DND-41 (cell line): ENCODE measurements around the gene BOD1.

Experiments used
- EZH2 ChIP-seq: IDR thresholded peaks from 3 replicates; pipeline ENCODE4 v1.6.1; 2012; ENCODE audit warnings: borderline replicate concordance, low read depth, mild to moderate bottlenecking, moderate library complexity, low read length, inconsistent platforms; ENCODE audit not compliant: severe bottlenecking
- TF ChIP-seq, protein P1 (sequence below): IDR thresholded peaks from 2 replicates; pipeline ENCODE4 v1.5.1; 2012; ENCODE audit warnings: borderline replicate concordance, low read length, moderate library complexity, mild to moderate bottlenecking; ENCODE audit not compliant: poor library complexity, severe bottlenecking; ENCODE audit errors: extremely low read depth

DNA sequence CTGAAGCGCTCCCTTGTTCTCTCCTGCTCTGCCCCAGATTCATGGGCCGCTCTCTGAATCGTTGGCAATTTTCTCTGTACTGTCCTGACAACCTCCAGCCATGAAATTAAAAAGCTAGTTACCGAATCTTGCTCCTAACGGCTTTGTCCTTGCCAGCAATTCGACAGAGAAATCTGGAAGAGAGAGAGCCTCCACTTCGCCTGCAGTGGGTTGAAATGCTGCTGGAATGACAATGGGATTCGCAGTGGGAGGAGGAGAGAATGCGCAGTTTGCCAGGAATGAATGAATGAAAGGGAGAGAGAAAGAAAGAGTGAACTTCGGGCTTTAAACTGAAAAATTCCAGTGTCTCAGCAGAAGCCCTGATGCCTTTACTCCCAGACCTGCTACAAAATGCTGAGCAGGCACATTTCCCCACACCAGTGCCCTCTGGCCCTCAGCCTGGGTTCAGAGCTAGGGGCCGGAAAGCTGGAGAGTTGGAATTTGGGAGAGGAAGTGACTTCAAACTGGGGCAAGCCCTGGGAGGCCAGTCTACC, 11.5 kb upstream of the BOD1 start:
- TF ChIP-seq, protein P1, sequence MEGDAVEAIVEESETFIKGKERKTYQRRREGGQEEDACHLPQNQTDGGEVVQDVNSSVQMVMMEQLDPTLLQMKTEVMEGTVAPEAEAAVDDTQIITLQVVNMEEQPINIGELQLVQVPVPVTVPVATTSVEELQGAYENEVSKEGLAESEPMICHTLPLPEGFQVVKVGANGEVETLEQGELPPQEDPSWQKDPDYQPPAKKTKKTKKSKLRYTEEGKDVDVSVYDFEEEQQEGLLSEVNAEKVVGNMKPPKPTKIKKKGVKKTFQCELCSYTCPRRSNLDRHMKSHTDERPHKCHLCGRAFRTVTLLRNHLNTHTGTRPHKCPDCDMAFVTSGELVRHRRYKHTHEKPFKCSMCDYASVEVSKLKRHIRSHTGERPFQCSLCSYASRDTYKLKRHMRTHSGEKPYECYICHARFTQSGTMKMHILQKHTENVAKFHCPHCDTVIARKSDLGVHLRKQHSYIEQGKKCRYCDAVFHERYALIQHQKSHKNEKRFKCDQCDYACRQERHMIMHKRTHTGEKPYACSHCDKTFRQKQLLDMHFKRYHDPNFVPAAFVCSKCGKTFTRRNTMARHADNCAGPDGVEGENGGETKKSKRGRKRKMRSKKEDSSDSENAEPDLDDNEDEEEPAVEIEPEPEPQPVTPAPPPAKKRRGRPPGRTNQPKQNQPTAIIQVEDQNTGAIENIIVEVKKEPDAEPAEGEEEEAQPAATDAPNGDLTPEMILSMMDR: no peak
- no peak for TF ChIP-seq EZH2
